Muscle layer of duodenum (tissue), 2 donors: ENCODE measurements around the gene WFDC6.

Experiments
- H3K27ac ChIP-seq: one replicate; pipeline ENCODE4 v1.7.0; 2013; ENCODE audit warnings: mild to moderate bottlenecking, low read length
- H3K27me3 ChIP-seq: one replicate; pipeline ENCODE4 v1.7.0; 2013; ENCODE audit warnings: low read depth, mild to moderate bottlenecking, control low read depth, low read length
- H3K36me3 ChIP-seq, 2 donors: one replicate each; pipeline ENCODE4 v1.7.0; 2013; ENCODE audit warnings: low read length in 2 of 2, control low read depth in 1 of 2, mild to moderate bottlenecking in 1 of 2; ENCODE audit not compliant: insufficient read depth in 2 of 2, control insufficient read depth in 1 of 2
- H3K4me1 ChIP-seq, 2 donors: one replicate each; pipeline ENCODE4 v1.7.0; 2013; ENCODE audit warnings: low read length in 2 of 2, mild to moderate bottlenecking in 2 of 2, control low read depth in 1 of 2, moderate library complexity in 1 of 2; ENCODE audit not compliant: insufficient read depth in 2 of 2, control insufficient read depth in 1 of 2
- H3K4me3 ChIP-seq, 2 donors: one replicate each; pipeline ENCODE4 v1.7.0; 2013; ENCODE audit warnings: low read length in 2 of 2, low read depth in 1 of 2, mild to moderate bottlenecking in 1 of 2
- H3K9me3 ChIP-seq, 2 donors: one replicate each; pipeline ENCODE4 v1.7.0; 2013; ENCODE audit warnings: low read length in 2 of 2, control low read depth in 1 of 2, mild to moderate bottlenecking in 1 of 2; ENCODE audit not compliant: control insufficient read depth in 1 of 2
- donor health status: healthy.

Gene WFDC6

GRCh38 chr20:45555198-45555597, 15.9 kb upstream of the WFDC6 start:
- H3K27ac ChIP-seq: no peak overlapping the region
- no peaks in the 10 kb centered on the region for H3K36me3 ChIP-seq
- no peaks in the 10 kb centered on the region for H3K9me3 ChIP-seq
- H3K4me3 ChIP-seq: no peak overlapping the region
- no peaks in the 10 kb centered on the region for H3K4me1 ChIP-seq
- H3K27me3 ChIP-seq: no peaks in the 10 kb centered on the region

DNA sequence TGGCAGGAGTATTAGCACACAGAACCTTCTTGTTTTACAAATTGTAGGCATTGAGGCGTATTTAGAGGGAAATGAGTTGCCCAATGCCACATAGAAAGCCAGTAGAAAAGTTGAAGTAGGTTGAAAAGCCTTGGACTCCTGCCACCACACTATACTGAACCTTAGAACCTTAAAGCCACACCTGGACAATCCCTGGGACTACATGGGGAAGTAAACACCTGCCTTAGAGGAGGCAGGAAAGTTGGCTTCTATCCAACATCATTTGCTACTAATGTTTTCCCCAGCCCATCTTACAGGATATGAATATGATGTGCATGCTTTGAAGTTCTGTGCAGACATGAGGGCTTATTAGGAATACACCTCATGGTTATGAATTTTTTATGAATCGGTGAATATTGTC, 13.2 kb upstream of the WFDC6 start:
- Histone ChIP-seq H3K9me3 (no peaks in the 10 kb centered on the region), H3K4me1 (no peaks in the 10 kb centered on the region), H3K4me3 (no peak overlapping the region), H3K27me3 (no peaks in the 10 kb centered on the region), H3K36me3 (no peaks in the 10 kb centered on the region), H3K27ac (no peak overlapping the region)

DNA sequence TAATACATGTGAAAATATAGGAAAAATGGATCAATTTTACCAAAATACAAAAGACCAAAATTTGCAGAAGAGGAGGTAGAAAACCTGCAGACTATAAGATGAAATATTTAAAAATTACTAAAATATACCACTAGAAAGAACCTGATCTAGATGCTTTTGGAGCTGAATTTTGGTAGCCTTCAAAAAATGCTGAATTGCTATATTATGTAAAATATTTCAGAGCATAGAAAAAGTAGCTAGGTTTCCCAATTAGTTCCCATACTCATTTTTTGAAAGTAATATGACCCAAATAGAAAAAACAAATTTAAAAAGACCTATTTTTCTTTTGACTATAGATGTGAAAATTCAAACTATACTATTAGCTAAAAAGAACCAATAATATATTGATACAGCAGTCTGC, 11.5 kb upstream of the WFDC6 start:
- Histone ChIP-seq H3K9me3 (no peaks in the 10 kb centered on the region), H3K4me3 (no peak overlapping the region), H3K36me3 (no peaks in the 10 kb centered on the region), H3K4me1 (no peaks in the 10 kb centered on the region), H3K27me3 (no peaks in the 10 kb centered on the region), H3K27ac (no peak overlapping the region)

DNA sequence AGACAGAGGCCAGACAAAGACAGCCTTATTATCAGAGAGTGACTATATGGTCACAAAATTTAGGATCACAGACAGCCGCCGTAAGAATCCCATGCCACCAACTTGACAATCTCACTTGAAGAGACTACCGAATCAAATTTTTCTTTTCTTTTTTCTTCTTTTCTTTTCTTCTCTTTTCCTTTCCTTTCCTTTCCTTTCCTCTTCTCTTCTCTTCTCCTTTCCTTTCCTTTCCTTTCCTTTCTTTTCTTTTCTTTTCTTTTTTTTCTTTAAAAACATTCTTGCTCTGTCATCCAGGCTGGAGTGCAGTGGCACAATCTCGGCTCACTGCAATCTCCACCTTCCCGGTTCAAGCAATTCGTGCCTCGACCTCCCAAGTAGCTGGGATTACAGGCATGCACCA, 9.1 kb upstream of the WFDC6 start:
- H3K4me3 ChIP-seq: no peak overlapping the region

GRCh38 chr20:45547206-45547770, 8.0 kb upstream of the WFDC6 start, which contains the start of gene EPPIN:
Gene EPPIN (minus strand): TSS chr20:45547401. CDS start chr20:45547357, 44 bp downstream.
- Histone ChIP-seq H3K27ac (no peak within 1 kb of the TSS), H3K4me1 (no peaks in the 10 kb centered on the region), H3K4me3 (no peak within 1 kb of the TSS), H3K36me3 (no peaks in the 10 kb centered on the region), H3K27me3 (no peaks in the 10 kb centered on the region), H3K9me3 (no peaks in the 10 kb centered on the region)

More for the DNA sequence above, 9.1 kb upstream of the WFDC6 start:
- H3K36me3 ChIP-seq: no peaks in the 10 kb centered on the region
- no peaks in the 10 kb centered on the region for H3K27me3 ChIP-seq
- H3K27ac ChIP-seq: no peak overlapping the region
- H3K9me3 ChIP-seq: no peaks in the 10 kb centered on the region
- H3K4me1 ChIP-seq: no peaks in the 10 kb centered on the region

DNA sequence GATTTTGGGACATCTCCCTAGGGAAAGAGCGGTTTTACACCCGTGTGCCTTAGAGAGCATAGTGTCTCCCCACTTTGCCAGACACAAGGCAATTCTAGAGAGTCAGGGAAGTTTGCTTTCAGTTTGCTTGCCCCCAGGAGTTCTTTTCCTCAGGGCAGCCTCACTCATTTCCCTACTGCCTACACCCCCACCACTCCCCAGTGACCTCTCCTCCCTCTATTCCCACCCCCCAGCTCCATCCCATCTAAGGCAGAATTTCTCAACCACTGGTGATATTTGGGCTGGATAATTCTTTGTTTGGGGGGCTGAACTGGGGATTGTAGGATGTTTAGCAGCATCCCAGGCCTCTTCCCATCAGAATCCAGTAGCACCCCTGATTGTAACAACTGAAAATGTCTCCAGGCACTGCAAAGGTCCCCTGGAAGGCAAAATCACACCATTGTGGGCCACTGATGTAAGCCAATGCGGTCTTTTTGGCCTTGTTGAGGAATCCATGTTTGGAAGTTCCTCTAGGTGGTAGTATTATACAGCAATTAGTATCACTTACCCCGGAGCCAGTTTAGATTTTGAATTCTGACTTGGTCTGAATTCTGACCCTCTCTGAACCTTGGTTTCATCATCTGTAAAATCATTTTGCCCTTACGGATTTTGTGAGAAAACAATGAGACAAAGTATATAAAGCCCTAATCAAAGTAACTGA, 6.6 kb upstream of the WFDC6 start:
- H3K9me3 ChIP-seq: no peaks in the 10 kb centered on the region
- H3K36me3 ChIP-seq: no peaks in the 10 kb centered on the region
- no peak overlapping the region for H3K27ac ChIP-seq
- H3K4me1 ChIP-seq: no peaks in the 10 kb centered on the region
- no peaks in the 10 kb centered on the region for H3K27me3 ChIP-seq
- no peak overlapping the region for H3K4me3 ChIP-seq

DNA sequence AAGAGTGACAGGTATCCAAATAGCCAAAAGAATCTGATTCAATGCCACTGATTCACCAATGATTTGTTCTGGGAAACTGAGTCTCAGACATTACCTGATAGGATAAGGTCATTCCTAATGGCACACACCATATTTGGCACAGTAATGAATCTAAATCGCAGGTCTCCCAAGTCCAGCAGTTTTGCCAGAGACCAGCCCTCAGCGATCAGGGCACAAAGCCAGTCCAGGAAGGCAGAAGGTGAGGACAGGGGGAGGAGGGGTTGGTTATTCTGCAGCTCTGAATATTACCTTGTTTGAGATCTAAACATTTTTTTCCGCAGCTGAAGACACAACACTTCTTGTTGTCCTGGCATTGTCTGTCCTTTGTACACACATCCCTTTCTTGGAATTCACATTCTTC, 6.1 kb upstream of the WFDC6 start:
- Histone ChIP-seq H3K4me1 (no peaks in the 10 kb centered on the region), H3K36me3 (no peaks in the 10 kb centered on the region), H3K27me3 (no peaks in the 10 kb centered on the region), H3K27ac (no peak overlapping the region), H3K4me3 (no peak overlapping the region), H3K9me3 (no peaks in the 10 kb centered on the region)

- Histone ChIP-seq H3K4me3 (no peak overlapping the region), H3K27ac (no peak overlapping the region), H3K36me3 (no peaks in the 10 kb centered on the region), H3K4me1 (no peaks in the 10 kb centered on the region), H3K9me3 (no peaks in the 10 kb centered on the region), H3K27me3 (no peaks in the 10 kb centered on the region)
Measured at GRCh38 chr20:45538209-45538799, 978 bp downstream of the WFDC6 start.

GRCh38 chr20:45527294-45527693, 12.0 kb downstream of the WFDC6 start:
- no peaks in the 10 kb centered on the region for H3K27me3 ChIP-seq
- H3K27ac ChIP-seq: no peak overlapping the region
- no peaks in the 10 kb centered on the region for H3K4me1 ChIP-seq
- no peaks in the 10 kb centered on the region for H3K36me3 ChIP-seq
- H3K9me3 ChIP-seq: no peaks in the 10 kb centered on the region
- H3K4me3 ChIP-seq: no peak overlapping the region

GRCh38 chr20:45523821-45524220, 15.5 kb downstream of the WFDC6 start:
- Histone ChIP-seq H3K4me1 (no peaks in the 10 kb centered on the region), H3K36me3 (no peaks in the 10 kb centered on the region), H3K4me3 (no peak overlapping the region), H3K27me3 (no peaks in the 10 kb centered on the region), H3K27ac (no peak overlapping the region), H3K9me3 (no peaks in the 10 kb centered on the region)

DNA sequence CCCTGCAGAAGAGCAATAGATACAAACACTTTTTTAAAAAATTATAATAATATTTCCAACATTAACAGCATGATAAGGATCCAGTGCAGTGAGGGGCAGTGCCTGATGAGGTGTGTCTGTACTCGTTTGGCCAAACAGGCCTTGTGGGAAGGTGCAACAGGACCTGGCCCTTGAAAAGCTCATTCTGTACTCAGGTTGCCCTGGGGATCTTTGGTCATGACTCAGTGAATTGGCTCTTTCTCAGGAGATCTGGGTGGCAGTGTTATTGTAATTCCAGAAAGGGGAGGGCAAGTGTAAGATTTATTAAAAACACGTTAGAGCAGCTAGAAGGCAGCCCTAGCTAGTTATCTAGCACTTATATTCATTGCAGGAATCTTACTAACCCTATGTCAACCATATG, 21.0 kb downstream of the WFDC6 start:
- no peak overlapping the region for H3K4me3 ChIP-seq
- no peaks in the 10 kb centered on the region for H3K4me1 ChIP-seq
- H3K36me3 ChIP-seq: no peaks in the 10 kb centered on the region

More for the DNA sequence above, 21.0 kb downstream of the WFDC6 start:
- Histone ChIP-seq H3K27ac (no peak overlapping the region), H3K9me3 (no peaks in the 10 kb centered on the region), H3K27me3 (no peaks in the 10 kb centered on the region)
